Right forelimb (tissue), 1 donor: ENCODE measurements around the gene SNAP23.
A peak's percentile ranks its signal among the peaks of the same experiment; 100 is the strongest.
"Not testable (repeated sequence)": the region's sequence is repeated elsewhere in the genome, so short reads cannot be mapped to it uniquely, and the experiment has no call there.

Experiments
- DNase-seq: peaks from one replicate; pipeline ENCODE4 v3.0.0-alpha.2; 2018

The SNAP23 gene

GRCh38 chr15:42498212-42499068, 3.0 kb downstream of the SNAP23 start:
- DNase-seq: no peak

GRCh38 chr15:42499858-42500609, 4.6 kb downstream of the SNAP23 start:
- no peak for DNase-seq

- DNase-seq: no peak
These were observed 7.0 kb downstream of the SNAP23 start for GRCh38 chr15:42502477-42502876.

GRCh38 chr15:42503825-42504224, 8.4 kb downstream of the SNAP23 start:
- DNase-seq: no peak

- no peak for DNase-seq
These were observed 9.2 kb downstream of the SNAP23 start for GRCh38 chr15:42504631-42505030.

- DNase-seq: no peak
These were observed 12.1 kb downstream of the SNAP23 start for GRCh38 chr15:42507514-42507913.

- DNase-seq: no peak
These were observed 12.8 kb downstream of the SNAP23 start for GRCh38 chr15:42508263-42508690.

GRCh38 chr15:42510258-42511006, 15.0 kb downstream of the SNAP23 start:
- DNase-seq: no peak

GRCh38 chr15:42511007-42511391, 15.6 kb downstream of the SNAP23 start:
- DNase-seq: no peak

GRCh38 chr15:42523331-42523730, 27.9 kb downstream of the SNAP23 start:
- DNase-seq: no peak

- no peak for DNase-seq
These were observed 33.5 kb downstream of the SNAP23 start for GRCh38 chr15:42528970-42529369.

- DNase-seq: no peak
These were observed 37.8 kb downstream of the SNAP23 start for GRCh38 chr15:42533246-42533645.

- no peak for DNase-seq
These were observed 49.6 kb downstream of the SNAP23 start for GRCh38 chr15:42544853-42545629.

- DNase-seq: no peak
These were observed 52.4 kb downstream of the SNAP23 start for GRCh38 chr15:42547918-42548248.

GRCh38 chr15:42548249-42549031, 53.0 kb downstream of the SNAP23 start, which contains the start of the genes HAUS2 and LRRC57:
HAUS2 (plus strand) TSS chr15:42548838; CDS start chr15:42548873, 35 bp downstream.
LRRC57 (minus strand) TSS chr15:42548793; CDS start chr15:42548434, 359 bp downstream.
- DNase-seq: peak; percentile 95

GRCh38 chr15:42549032-42549491, 53.6 kb downstream of the SNAP23 start:
- no peak for DNase-seq

GRCh38 chr15:42549741-42550392, 54.4 kb downstream of the SNAP23 start:
- DNase-seq: no peak

GRCh38 chr15:42553554-42553953, 58.1 kb downstream of the SNAP23 start:
- no peak for DNase-seq

- not testable (repeated sequence) for DNase-seq
These were observed 61.2 kb downstream of the SNAP23 start for GRCh38 chr15:42556550-42557207.

- no peak for DNase-seq
These were observed 63.3 kb downstream of the SNAP23 start for GRCh38 chr15:42558739-42559138.
